ENCODE data around the gene AP2A2. TPM values are rescaled to one million over a fixed set of nuclear protein-coding genes. Genes with fewer than 3 reads are reported as not detected.

Gene AP2A2
- total RNA-seq, 2 donors from 2014 or later = 69.1 to 76.2 TPM

- no peak overlapping the region for H3K4me3 Mint-ChIP-seq
- no peaks in the 10 kb centered on the region for H3K27me3 Mint-ChIP-seq
- H3K36me3 Mint-ChIP-seq (ENCODE audit: low read depth) = peaks cover 20% of the 10 kb centered on the region
- H3K4me1 Mint-ChIP-seq = peaks cover 6% of the 10 kb centered on the region
- no peak overlapping the region for H3K27ac Mint-ChIP-seq
- no peaks in the 10 kb centered on the region for H3K9me3 Mint-ChIP-seq
- ATAC-seq (replicated peaks) = no peak
These were observed 543 bp upstream of the AP2A2 start for GRCh38 chr11:925158-925495.

GRCh38 chr11:926341-926916 is 759 bp downstream of the AP2A2 start:
- no peak for ATAC-seq (replicated peaks)
- Mint-ChIP-seq H3K36me3 (ENCODE audit: low read depth) (peaks cover 23% of the 10 kb centered on the region), H3K4me3 (peak overlapping the region; percentile 86), H3K4me1 (peaks cover 11% of the 10 kb centered on the region), H3K9me3 (no peaks in the 10 kb centered on the region), H3K27me3 (no peaks in the 10 kb centered on the region), H3K27ac (peak overlapping the region; percentile 85)

- Mint-ChIP-seq H3K27me3 (no peaks in the 10 kb centered on the region), H3K4me3 (peak overlapping the region; percentile 86), H3K36me3 (ENCODE audit: low read depth) (peaks cover 24% of the 10 kb centered on the region), H3K27ac (peak overlapping the region; percentile 61), H3K4me1 (peaks cover 11% of the 10 kb centered on the region), H3K9me3 (no peaks in the 10 kb centered on the region)
- no peak for ATAC-seq (replicated peaks)
These were observed 2.2 kb downstream of the AP2A2 start for GRCh38 chr11:927871-928270.

- peak overlapping the region; percentile 61 for H3K27ac Mint-ChIP-seq
- H3K4me3 Mint-ChIP-seq = peak overlapping the region; percentile 86
- H3K9me3 Mint-ChIP-seq = no peaks in the 10 kb centered on the region
- H3K4me1 Mint-ChIP-seq = peaks cover 18% of the 10 kb centered on the region
- H3K36me3 Mint-ChIP-seq (ENCODE audit: low read depth) = peaks cover 24% of the 10 kb centered on the region
- no peak for ATAC-seq (replicated peaks)
- no peaks in the 10 kb centered on the region for H3K27me3 Mint-ChIP-seq
These were observed 3.1 kb downstream of the AP2A2 start for GRCh38 chr11:928786-929185.

GRCh38 chr11:929405-929804 is 3.7 kb downstream of the AP2A2 start:
- H3K9me3 Mint-ChIP-seq = no peaks in the 10 kb centered on the region
- peaks cover 18% of the 10 kb centered on the region for H3K4me1 Mint-ChIP-seq
- H3K27me3 Mint-ChIP-seq = no peaks in the 10 kb centered on the region
- ATAC-seq (replicated peaks) = no peak
- no peak overlapping the region for H3K4me3 Mint-ChIP-seq
- peaks cover 24% of the 10 kb centered on the region for H3K36me3 Mint-ChIP-seq (ENCODE audit: low read depth)
- no peak overlapping the region for H3K27ac Mint-ChIP-seq

- Mint-ChIP-seq H3K36me3 (ENCODE audit: low read depth) (peaks cover 22% of the 10 kb centered on the region), H3K27ac (no peak overlapping the region), H3K9me3 (no peaks in the 10 kb centered on the region), H3K4me3 (no peak overlapping the region), H3K27me3 (no peaks in the 10 kb centered on the region), H3K4me1 (peaks cover 18% of the 10 kb centered on the region)
- ATAC-seq (replicated peaks) = no peak
These were observed 5.7 kb downstream of the AP2A2 start for GRCh38 chr11:931385-931784.

GRCh38 chr11:932435-932834 is 6.8 kb downstream of the AP2A2 start:
- Mint-ChIP-seq H3K9me3 (no peaks in the 10 kb centered on the region), H3K4me1 (peaks cover 18% of the 10 kb centered on the region), H3K4me3 (no peak overlapping the region), H3K27me3 (no peaks in the 10 kb centered on the region), H3K36me3 (ENCODE audit: low read depth) (peaks cover 12% of the 10 kb centered on the region), H3K27ac (no peak overlapping the region)
- no peak for ATAC-seq (replicated peaks)

GRCh38 chr11:933142-933851 is 7.6 kb downstream of the AP2A2 start:
- ATAC-seq (replicated peaks) = no peak
- no peak overlapping the region for H3K4me3 Mint-ChIP-seq
- no peaks in the 10 kb centered on the region for H3K27me3 Mint-ChIP-seq
- peaks cover 14% of the 10 kb centered on the region for H3K36me3 Mint-ChIP-seq (ENCODE audit: low read depth)
- H3K27ac Mint-ChIP-seq = peak overlapping the region; percentile 10
- no peaks in the 10 kb centered on the region for H3K9me3 Mint-ChIP-seq
- H3K4me1 Mint-ChIP-seq = peaks cover 18% of the 10 kb centered on the region

- no peaks in the 10 kb centered on the region for H3K27me3 Mint-ChIP-seq
- no peak for ATAC-seq (replicated peaks)
- H3K4me1 Mint-ChIP-seq = peaks cover 14% of the 10 kb centered on the region
- H3K9me3 Mint-ChIP-seq = no peaks in the 10 kb centered on the region
- peak overlapping the region; percentile 10 for H3K27ac Mint-ChIP-seq
- H3K4me3 Mint-ChIP-seq = no peak overlapping the region
- peaks cover 15% of the 10 kb centered on the region for H3K36me3 Mint-ChIP-seq (ENCODE audit: low read depth)
These were observed 8.3 kb downstream of the AP2A2 start for GRCh38 chr11:933936-934335.

GRCh38 chr11:934527-934926 is 8.9 kb downstream of the AP2A2 start:
- Mint-ChIP-seq H3K4me1 (peaks cover 13% of the 10 kb centered on the region), H3K4me3 (no peak overlapping the region), H3K27me3 (no peaks in the 10 kb centered on the region), H3K9me3 (no peaks in the 10 kb centered on the region), H3K36me3 (ENCODE audit: low read depth) (peaks cover 13% of the 10 kb centered on the region), H3K27ac (no peak overlapping the region)
- no peak for ATAC-seq (replicated peaks)

- no peaks in the 10 kb centered on the region for H3K27me3 Mint-ChIP-seq
- no peak for ATAC-seq (replicated peaks)
- peaks cover 22% of the 10 kb centered on the region for H3K4me1 Mint-ChIP-seq
- no peak overlapping the region for H3K4me3 Mint-ChIP-seq
- no peak overlapping the region for H3K27ac Mint-ChIP-seq
- no peaks in the 10 kb centered on the region for H3K9me3 Mint-ChIP-seq
- H3K36me3 Mint-ChIP-seq (ENCODE audit: low read depth) = peaks cover 18% of the 10 kb centered on the region
These were observed 10.5 kb downstream of the AP2A2 start for GRCh38 chr11:936199-936598.

- Mint-ChIP-seq H3K27me3 (no peaks in the 10 kb centered on the region), H3K4me3 (no peak overlapping the region), H3K36me3 (ENCODE audit: low read depth) (peaks cover 23% of the 10 kb centered on the region), H3K9me3 (no peaks in the 10 kb centered on the region), H3K27ac (no peak overlapping the region), H3K4me1 (peaks cover 21% of the 10 kb centered on the region)
- no peak for ATAC-seq (replicated peaks)
These were observed 12.2 kb downstream of the AP2A2 start for GRCh38 chr11:937841-938261.

- Mint-ChIP-seq H3K9me3 (no peaks in the 10 kb centered on the region), H3K27ac (peak overlapping the region; percentile 34), H3K4me3 (no peak overlapping the region), H3K4me1 (peaks cover 29% of the 10 kb centered on the region), H3K36me3 (ENCODE audit: low read depth) (peaks cover 51% of the 10 kb centered on the region), H3K27me3 (no peaks in the 10 kb centered on the region)
- ATAC-seq (replicated peaks) = no peak
These were observed 14.9 kb downstream of the AP2A2 start for GRCh38 chr11:940496-941135.

- Mint-ChIP-seq H3K27ac (peak overlapping the region; percentile 36), H3K4me3 (no peak overlapping the region), H3K9me3 (peaks cover 1% of the 10 kb centered on the region), H3K27me3 (no peaks in the 10 kb centered on the region), H3K36me3 (ENCODE audit: low read depth) (peaks cover 73% of the 10 kb centered on the region), H3K4me1 (peaks cover 29% of the 10 kb centered on the region)
- ATAC-seq (replicated peaks) = no peak
These were observed 17.2 kb downstream of the AP2A2 start for GRCh38 chr11:942823-943222.

Measured in activated T-helper 17 cell treated with anti-CD3 and anti-CD28 coated beads, Interleukin-2, amount 50 U/mL, for 72 hours (primary cell).